Measurements from ENCODE around the gene INO80. TPM values are rescaled to one million over a fixed set of nuclear protein-coding genes. Genes with fewer than 3 reads are reported as not detected.

INO80 gene
- total and polyA plus RNA-seq, 7 donors: 7.2 to 36.6 (median 17.1) TPM

DNA sequence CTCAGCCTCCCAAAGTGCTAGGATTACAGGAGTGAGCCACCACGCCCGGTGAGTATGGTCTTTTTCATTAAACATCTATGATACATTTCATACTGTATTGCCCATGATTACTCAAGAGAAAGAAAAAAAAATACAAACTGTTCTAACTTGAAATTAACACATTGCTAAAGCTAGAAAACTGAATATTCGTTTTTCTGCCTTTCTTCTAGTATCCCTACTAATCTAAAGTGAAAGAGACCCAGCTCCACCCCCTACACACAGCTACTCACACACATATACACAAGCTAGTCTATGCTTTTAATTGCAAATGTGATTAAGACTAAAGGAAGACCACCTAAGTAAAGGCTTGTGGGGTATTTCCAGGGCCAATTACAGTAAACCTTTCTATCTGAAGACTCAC lies 43.1 kb downstream of the INO80 start:
- intact Hi-C loops (cut with DNase I): no loop called here
- TF ChIP-seq POLR2AphosphoS5 (IDR thresholded peaks at IDR 0.05) (no peak), POLR2A (IDR thresholded peaks at IDR 0.05) (no peak), EP300 (IDR thresholded peaks at IDR 0.05) (no peak)
- TF ChIP-seq, protein P1, sequence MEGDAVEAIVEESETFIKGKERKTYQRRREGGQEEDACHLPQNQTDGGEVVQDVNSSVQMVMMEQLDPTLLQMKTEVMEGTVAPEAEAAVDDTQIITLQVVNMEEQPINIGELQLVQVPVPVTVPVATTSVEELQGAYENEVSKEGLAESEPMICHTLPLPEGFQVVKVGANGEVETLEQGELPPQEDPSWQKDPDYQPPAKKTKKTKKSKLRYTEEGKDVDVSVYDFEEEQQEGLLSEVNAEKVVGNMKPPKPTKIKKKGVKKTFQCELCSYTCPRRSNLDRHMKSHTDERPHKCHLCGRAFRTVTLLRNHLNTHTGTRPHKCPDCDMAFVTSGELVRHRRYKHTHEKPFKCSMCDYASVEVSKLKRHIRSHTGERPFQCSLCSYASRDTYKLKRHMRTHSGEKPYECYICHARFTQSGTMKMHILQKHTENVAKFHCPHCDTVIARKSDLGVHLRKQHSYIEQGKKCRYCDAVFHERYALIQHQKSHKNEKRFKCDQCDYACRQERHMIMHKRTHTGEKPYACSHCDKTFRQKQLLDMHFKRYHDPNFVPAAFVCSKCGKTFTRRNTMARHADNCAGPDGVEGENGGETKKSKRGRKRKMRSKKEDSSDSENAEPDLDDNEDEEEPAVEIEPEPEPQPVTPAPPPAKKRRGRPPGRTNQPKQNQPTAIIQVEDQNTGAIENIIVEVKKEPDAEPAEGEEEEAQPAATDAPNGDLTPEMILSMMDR (IDR thresholded peaks at IDR 0.05): no peak
- H3K9me3 ChIP-seq: no peaks in the 10 kb centered on the region
- no peaks in the 10 kb centered on the region for H3K27me3 ChIP-seq
- 95 to 98% methylated on average over 3 of the region's 3 CpGs for WGBS, 2 donors
- peaks cover 7 to 98% (median 51%) of the 10 kb centered on the region in 4 donors for H3K36me3 ChIP-seq
- no peaks in the 10 kb centered on the region for H3K4me1 ChIP-seq
- H3K27ac ChIP-seq: no peak overlapping the region
- H3K4me3 ChIP-seq: no peak overlapping the region
- no peak for DNase-seq

DNA sequence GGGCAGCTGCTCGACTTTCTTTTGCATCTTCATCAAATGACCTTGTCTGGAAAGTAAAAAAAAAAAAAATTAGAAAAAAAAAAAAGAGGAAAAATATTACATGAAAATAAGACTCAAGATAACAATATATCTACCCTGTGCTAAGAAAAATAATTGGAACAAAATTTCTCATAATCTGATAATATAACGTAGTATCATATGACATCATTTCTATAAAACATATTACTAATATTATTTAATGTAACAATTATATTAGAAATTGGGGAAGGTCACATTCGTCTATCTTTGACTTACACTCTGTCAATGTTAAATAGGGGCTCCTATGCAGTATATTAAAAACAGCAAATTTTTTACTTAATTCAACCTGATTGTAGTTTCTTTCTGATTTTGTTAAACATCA lies 44.1 kb downstream of the INO80 start:
- peaks cover 7 to 98% (median 49%) of the 10 kb centered on the region in 4 donors for H3K36me3 ChIP-seq

DNA sequence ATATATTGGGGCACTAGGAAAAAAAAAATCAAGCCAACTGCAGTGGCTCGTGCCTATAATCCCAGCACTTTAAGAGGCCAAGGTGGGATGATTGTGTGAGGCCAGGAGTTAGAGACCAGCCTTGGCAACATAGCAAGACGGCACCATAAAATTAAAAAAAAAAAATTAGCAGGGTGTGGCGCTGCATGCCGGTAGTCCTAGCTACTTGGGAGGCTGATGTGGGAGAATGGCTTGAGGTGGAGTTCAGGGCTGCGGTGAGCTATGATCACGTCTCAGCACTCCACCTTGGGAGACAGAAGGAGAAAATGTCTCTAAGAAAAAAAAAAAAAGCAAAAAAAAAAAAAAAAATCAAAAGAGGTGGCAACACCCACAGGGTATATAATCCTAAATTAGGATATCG lies 49.6 kb downstream of the INO80 start:
- Histone ChIP-seq H3K27me3 (no peaks in the 10 kb centered on the region), H3K27ac (no peak overlapping the region), H3K4me1 (no peaks in the 10 kb centered on the region), H3K9me3 (peaks cover 0 to 11% (median 3%) of the 10 kb centered on the region in 4 donors), H3K4me3 (no peak overlapping the region), H3K36me3 (peaks cover 9 to 95% (median 42%) of the 10 kb centered on the region in 4 donors)
- no peak for DNase-seq
- 28 to 78% methylated on average over 7 of the region's 7 CpGs for WGBS, 2 donors
- intact Hi-C loops (cut with DNase I): no loop called here
- TF ChIP-seq POLR2A (IDR thresholded peaks at IDR 0.05) (no peak), EP300 (IDR thresholded peaks at IDR 0.05) (no peak), POLR2AphosphoS5 (IDR thresholded peaks at IDR 0.05) (no peak)
- TF ChIP-seq, protein P1 (IDR thresholded peaks at IDR 0.05): no peak

More for the DNA sequence above, 44.1 kb downstream of the INO80 start:
- no peaks in the 10 kb centered on the region for H3K9me3 ChIP-seq
- no peak overlapping the region for H3K4me3 ChIP-seq
- no peaks in the 10 kb centered on the region for H3K27me3 ChIP-seq
- intact Hi-C loops (cut with DNase I): no loop called here
- no peak for TF ChIP-seq EP300 (IDR thresholded peaks at IDR 0.05)
- no peak for TF ChIP-seq POLR2A (IDR thresholded peaks at IDR 0.05)
- TF ChIP-seq POLR2AphosphoS5 (IDR thresholded peaks at IDR 0.05): no peak
- TF ChIP-seq, protein P1 (IDR thresholded peaks at IDR 0.05): no peak
- no peak overlapping the region for H3K27ac ChIP-seq
- no peak for DNase-seq
- WGBS, 2 donors: 98% methylated on average over 3 of the region's 3 CpGs
- H3K4me1 ChIP-seq: no peaks in the 10 kb centered on the region

DNA sequence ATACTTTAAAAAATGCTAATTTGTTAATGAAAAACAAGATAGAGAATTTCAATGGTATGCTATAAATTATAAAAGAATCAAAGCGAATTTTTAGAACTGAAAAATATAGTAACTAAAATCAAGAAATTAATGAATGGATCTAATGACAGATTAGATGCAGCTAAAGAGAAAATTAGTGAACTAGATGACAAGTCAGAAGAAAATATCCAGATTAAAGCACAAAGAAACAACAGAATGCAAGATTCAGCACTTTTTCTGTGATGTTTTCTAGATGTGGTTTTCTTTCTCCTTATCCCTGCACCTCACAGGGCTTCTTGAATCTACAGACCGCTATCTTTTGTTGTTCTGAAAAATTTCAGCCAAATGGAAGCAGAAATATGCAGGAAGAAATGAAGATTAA lies 54.4 kb downstream of the INO80 start:
- Histone ChIP-seq H3K36me3 (peaks cover 15 to 95% (median 39%) of the 10 kb centered on the region in 4 donors), H3K27me3 (no peaks in the 10 kb centered on the region), H3K27ac (no peak overlapping the region), H3K9me3 (peaks cover 0 to 11% (median 3%) of the 10 kb centered on the region in 4 donors), H3K4me3 (no peak overlapping the region), H3K4me1 (no peaks in the 10 kb centered on the region)
- 98% methylated on average over 2 of the region's 2 CpGs for WGBS, 2 donors
- intact Hi-C loops (cut with DNase I): no loop called here
- DNase-seq: no peak
- TF ChIP-seq, protein P1 (IDR thresholded peaks at IDR 0.05): no peak
- TF ChIP-seq EP300 (IDR thresholded peaks at IDR 0.05) (no peak), POLR2A (IDR thresholded peaks at IDR 0.05) (no peak), POLR2AphosphoS5 (IDR thresholded peaks at IDR 0.05) (no peak)

DNA sequence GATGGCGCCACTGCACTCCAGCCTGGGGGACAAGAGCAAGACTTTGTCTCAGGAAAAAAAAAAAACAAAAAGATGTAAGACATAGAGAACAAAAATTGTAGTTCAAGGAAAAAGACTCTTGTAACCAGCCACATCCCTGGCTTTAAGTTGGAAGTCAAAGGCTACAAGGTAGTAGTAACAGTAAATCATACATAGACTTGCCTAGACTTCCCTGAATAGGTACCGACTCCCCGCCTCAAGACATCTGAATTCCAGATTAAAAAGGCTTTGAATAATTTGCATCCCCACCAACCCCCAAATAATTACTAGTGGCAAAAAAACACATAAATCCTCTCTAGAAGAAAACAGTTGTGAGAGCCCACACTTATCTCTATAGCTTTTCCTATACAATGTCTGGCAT lies 55.6 kb downstream of the INO80 start:
- Histone ChIP-seq H3K36me3 (peaks cover 15 to 95% (median 50%) of the 10 kb centered on the region in 4 donors), H3K4me1 (no peaks in the 10 kb centered on the region), H3K4me3 (no peak overlapping the region), H3K9me3 (peaks cover 0 to 11% (median 3%) of the 10 kb centered on the region in 4 donors), H3K27me3 (no peaks in the 10 kb centered on the region), H3K27ac (no peak overlapping the region)
- DNase-seq: no peak
- intact Hi-C loops (cut with DNase I): no loop called here
- 98 to 99% methylated on average over 3 of the region's 3 CpGs for WGBS, 2 donors
- no peak for TF ChIP-seq EP300 (IDR thresholded peaks at IDR 0.05)
- TF ChIP-seq, protein P1 (IDR thresholded peaks at IDR 0.05): no peak
- no peak for TF ChIP-seq POLR2AphosphoS5 (IDR thresholded peaks at IDR 0.05)
- no peak for TF ChIP-seq POLR2A (IDR thresholded peaks at IDR 0.05)

Measured in sigmoid colon (tissue), 7 donors.